Progenitor cell of endocrine pancreas (in vitro differentiated cells): ENCODE measurements around the gene ARMH4. TPM values are rescaled to one million over a fixed set of nuclear protein-coding genes. Genes with fewer than 3 reads are reported as not detected.

Experiments used
- DNase-seq: peaks from one replicate; pipeline ENCODE4 v3.0.0; 2021; ENCODE audit warnings: low spot score; ENCODE audit not compliant: unreplicated experiment
- H3K27ac Mint-ChIP-seq: 2 replicates; pipeline ENCODE4 v1.8.0; 2021; ENCODE audit warnings: mild to moderate bottlenecking, moderate library complexity, mixed read lengths
- H3K27me3 Mint-ChIP-seq: 2 replicates; pipeline ENCODE4 v1.8.0; 2021; ENCODE audit warnings: mixed read lengths
- H3K36me3 Mint-ChIP-seq: 2 replicates; pipeline ENCODE4 v1.8.0; 2022; ENCODE audit warnings: mixed read lengths; ENCODE audit not compliant: insufficient read depth
- H3K4me1 Mint-ChIP-seq: 2 replicates; pipeline ENCODE4 v1.8.0; 2021; ENCODE audit warnings: low read depth, mixed read lengths
- H3K4me3 Mint-ChIP-seq: 2 replicates; pipeline ENCODE4 v1.8.0; 2021; ENCODE audit warnings: low read depth, mild to moderate bottlenecking, moderate library complexity, mixed read lengths
- H3K9me3 Mint-ChIP-seq: 2 replicates; pipeline ENCODE4 v1.8.0; 2021; ENCODE audit warnings: low read depth, mixed read lengths
- CTCF ChIP-seq: fragments of 200-600 bp; sonication (generic); IDR thresholded peaks from one replicate; pipeline ENCODE4 v1.5.0; 2021; ENCODE audit warnings: antibody characterized with exemption, mild to moderate bottlenecking; ENCODE audit not compliant: unreplicated experiment
- total RNA-seq: library from RNA; stranded (reverse); gene quantifications from 2 replicates; pipeline ENCODE4 v1.2.1, GENCODE V29; 2021

Gene ARMH4
- total RNA-seq, 1 donor from 2014 or later = 36.2 TPM

GRCh38 chr14:58077621-58078020 lies 74.4 kb downstream of the ARMH4 start:
- H3K9me3 Mint-ChIP-seq = no peaks in the 10 kb centered on the region
- no peaks in the 10 kb centered on the region for H3K4me1 Mint-ChIP-seq
- no peak for DNase-seq
- H3K27me3 Mint-ChIP-seq = no peaks in the 10 kb centered on the region
- H3K4me3 Mint-ChIP-seq = no peak overlapping the region
- TF ChIP-seq CTCF = no peak
- H3K27ac Mint-ChIP-seq = no peak overlapping the region
- H3K36me3 Mint-ChIP-seq = peaks cover 6% of the 10 kb centered on the region

- H3K9me3 Mint-ChIP-seq = no peaks in the 10 kb centered on the region
- H3K4me3 Mint-ChIP-seq = no peak overlapping the region
- no peak for TF ChIP-seq CTCF
- no peak overlapping the region for H3K27ac Mint-ChIP-seq
- DNase-seq = no peak
- no peaks in the 10 kb centered on the region for H3K36me3 Mint-ChIP-seq
- H3K27me3 Mint-ChIP-seq = no peaks in the 10 kb centered on the region
- no peaks in the 10 kb centered on the region for H3K4me1 Mint-ChIP-seq
Observed at GRCh38 chr14:58073516-58073915, 78.5 kb downstream of the ARMH4 start.

GRCh38 chr14:58072288-58073071 lies 79.5 kb downstream of the ARMH4 start:
- Mint-ChIP-seq H3K4me1 (no peaks in the 10 kb centered on the region), H3K9me3 (no peaks in the 10 kb centered on the region), H3K27me3 (no peaks in the 10 kb centered on the region), H3K36me3 (no peaks in the 10 kb centered on the region), H3K4me3 (peak overlapping the region; percentile 25), H3K27ac (no peak overlapping the region)
- peak; percentile 18 for DNase-seq
- TF ChIP-seq CTCF = peak; percentile 86

- TF ChIP-seq CTCF = no peak
- no peak overlapping the region for H3K27ac Mint-ChIP-seq
- H3K4me3 Mint-ChIP-seq = no peak overlapping the region
- H3K9me3 Mint-ChIP-seq = no peaks in the 10 kb centered on the region
- no peaks in the 10 kb centered on the region for H3K36me3 Mint-ChIP-seq
- H3K27me3 Mint-ChIP-seq = no peaks in the 10 kb centered on the region
- no peak for DNase-seq
- H3K4me1 Mint-ChIP-seq = no peaks in the 10 kb centered on the region
Observed at GRCh38 chr14:58071341-58071740, 80.7 kb downstream of the ARMH4 start.

- no peak for TF ChIP-seq CTCF
- H3K27ac Mint-ChIP-seq = no peak overlapping the region
- H3K4me1 Mint-ChIP-seq = peaks cover 5% of the 10 kb centered on the region
- H3K9me3 Mint-ChIP-seq = no peaks in the 10 kb centered on the region
- H3K27me3 Mint-ChIP-seq = no peaks in the 10 kb centered on the region
- no peak for DNase-seq
- peaks cover 4% of the 10 kb centered on the region for H3K36me3 Mint-ChIP-seq
- H3K4me3 Mint-ChIP-seq = no peak overlapping the region
Observed at GRCh38 chr14:58068306-58068705, 83.7 kb downstream of the ARMH4 start.
